ENCODE data around the gene OGFOD3.
A peak's percentile ranks its signal among the peaks of the same experiment; 100 is the strongest.

OGFOD3 gene

DNA sequence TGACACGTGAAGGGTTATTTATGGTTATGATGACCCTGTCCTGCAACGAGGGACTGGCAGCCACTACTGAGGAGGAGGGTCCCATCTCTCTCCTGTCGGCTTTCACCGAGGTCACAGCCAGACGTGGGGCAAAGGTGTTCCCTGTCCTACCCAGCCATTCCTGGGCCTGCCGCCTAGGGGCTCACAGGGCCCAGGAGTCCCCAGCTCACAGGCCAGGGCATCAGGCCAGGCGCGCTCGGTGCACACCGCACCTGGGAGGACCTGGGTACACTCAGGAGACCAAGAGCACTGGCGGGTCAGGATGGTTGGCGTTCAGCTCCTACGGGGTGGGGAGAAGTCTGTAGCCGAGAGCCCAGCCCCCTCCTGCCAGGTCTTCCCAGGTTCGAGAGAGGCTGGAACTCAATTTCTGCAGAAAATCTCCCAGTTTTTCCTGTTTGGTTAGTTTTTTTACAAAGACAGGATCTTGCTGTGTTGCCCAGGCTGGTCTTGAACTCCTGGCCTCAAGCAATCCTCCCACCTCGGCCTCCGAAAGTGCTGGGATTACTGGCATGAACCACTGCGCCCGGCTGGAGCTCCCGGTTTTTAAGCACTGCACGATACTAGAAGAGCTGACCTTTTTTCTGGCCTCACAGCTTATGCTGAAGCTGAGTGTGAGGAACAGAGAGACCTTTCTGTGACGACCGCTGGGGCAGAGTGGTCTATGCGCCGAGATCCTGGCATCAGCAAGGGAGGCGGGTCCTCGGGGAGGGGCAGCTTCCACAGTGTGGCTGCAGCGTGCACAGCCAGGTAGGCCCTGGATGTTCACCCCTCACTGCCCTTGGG, 24.5 kb upstream of the OGFOD3 start:
- no peak overlapping the region for H3K4me3 ChIP-seq (ENCODE audit: low read depth, low read length)
- TF ChIP-seq MYC (IDR thresholded peaks at IDR 0.05; ENCODE audit: low read depth, low read length): no peak
- no peak for TF ChIP-seq CTCF (IDR thresholded peaks at IDR 0.05; ENCODE audit: low read depth, low read length)
- TF ChIP-seq POLR2A (IDR thresholded peaks at IDR 0.05; ENCODE audit: extremely low read depth, insufficient read length): no peak
- no peak for TF ChIP-seq MAX (IDR thresholded peaks at IDR 0.05; ENCODE audit: low read depth, low read length)

GRCh38 chr17:82441691-82442487, 23.5 kb upstream of the OGFOD3 start:
- no peak for TF ChIP-seq MAX (IDR thresholded peaks at IDR 0.05; ENCODE audit: low read depth, low read length)
- no peak for TF ChIP-seq MYC (IDR thresholded peaks at IDR 0.05; ENCODE audit: low read depth, low read length)
- TF ChIP-seq CTCF (IDR thresholded peaks at IDR 0.05; ENCODE audit: low read depth, low read length): no peak
- no peak for TF ChIP-seq POLR2A (IDR thresholded peaks at IDR 0.05; ENCODE audit: extremely low read depth, insufficient read length)
- DNase-seq (ENCODE audit: low read depth): no peak
- no peak overlapping the region for H3K4me3 ChIP-seq (ENCODE audit: low read depth, low read length)

More for the DNA sequence above, 24.5 kb upstream of the OGFOD3 start:
- no peak for DNase-seq (ENCODE audit: low read depth)

GRCh38 chr17:82440991-82441627, 22.7 kb upstream of the OGFOD3 start:
- no peak overlapping the region for H3K4me3 ChIP-seq (ENCODE audit: low read depth, low read length)
- TF ChIP-seq MAX (IDR thresholded peaks at IDR 0.05; ENCODE audit: low read depth, low read length): no peak
- TF ChIP-seq POLR2A (IDR thresholded peaks at IDR 0.05; ENCODE audit: extremely low read depth, insufficient read length): no peak
- no peak for TF ChIP-seq MYC (IDR thresholded peaks at IDR 0.05; ENCODE audit: low read depth, low read length)
- DNase-seq (ENCODE audit: low read depth): peak; percentile 74

- TF ChIP-seq MAX (IDR thresholded peaks at IDR 0.05; ENCODE audit: low read depth, low read length) (peak; percentile 76), MYC (IDR thresholded peaks at IDR 0.05; ENCODE audit: low read depth, low read length) (peak; percentile 61; the same call in 1 of the 2 replicates), CTCF (IDR thresholded peaks at IDR 0.05; ENCODE audit: low read depth, low read length) (no peak)
- H3K4me3 ChIP-seq (ENCODE audit: low read depth, low read length): no peak overlapping the region
- DNase-seq (ENCODE audit: low read depth): peak; percentile 65
Measured at GRCh38 chr17:82440469-82440981, 22.1 kb upstream of the OGFOD3 start.

- DNase-seq (ENCODE audit: low read depth): no peak
- TF ChIP-seq CTCF (IDR thresholded peaks at IDR 0.05; ENCODE audit: low read depth, low read length): no peak
- no peak for TF ChIP-seq MYC (IDR thresholded peaks at IDR 0.05; ENCODE audit: low read depth, low read length)
- no peak for TF ChIP-seq MAX (IDR thresholded peaks at IDR 0.05; ENCODE audit: low read depth, low read length)
- TF ChIP-seq POLR2A (IDR thresholded peaks at IDR 0.05; ENCODE audit: extremely low read depth, insufficient read length): no peak
- H3K4me3 ChIP-seq (ENCODE audit: low read depth, low read length): no peak overlapping the region
Measured at GRCh38 chr17:82439829-82440365, 21.5 kb upstream of the OGFOD3 start.
